ENCODE results near the gene C1QA. TPM values are rescaled to one million over a fixed set of nuclear protein-coding genes. Genes with fewer than 3 reads are reported as not detected.

Gene C1QA
- total and polyA plus RNA-seq, 3 donors from 2014 or later: 8.7 to 142 (median 29.8) TPM

DNA sequence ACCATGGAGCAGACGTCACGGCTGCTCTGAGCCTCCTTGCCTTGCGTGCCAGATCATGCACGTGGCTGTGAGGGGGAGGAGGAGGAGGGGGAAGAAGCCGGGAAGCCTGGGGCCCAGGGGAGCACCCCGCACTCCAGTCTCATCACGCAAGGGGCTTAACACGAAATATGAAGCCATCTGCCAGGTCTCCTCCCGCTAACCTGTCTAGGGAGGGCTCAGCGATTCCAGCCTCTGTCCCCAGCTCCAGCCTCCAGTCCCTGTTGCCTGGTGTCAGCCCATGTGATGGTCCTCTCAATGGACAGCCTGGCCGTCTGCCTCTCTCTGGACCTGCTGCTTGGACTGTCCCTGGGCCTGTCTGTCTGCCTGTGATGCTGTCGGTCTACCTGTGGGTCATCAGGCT is 22.5 kb upstream of the C1QA start:
- no peaks in the 10 kb centered on the region for H3K27me3 ChIP-seq

DNA sequence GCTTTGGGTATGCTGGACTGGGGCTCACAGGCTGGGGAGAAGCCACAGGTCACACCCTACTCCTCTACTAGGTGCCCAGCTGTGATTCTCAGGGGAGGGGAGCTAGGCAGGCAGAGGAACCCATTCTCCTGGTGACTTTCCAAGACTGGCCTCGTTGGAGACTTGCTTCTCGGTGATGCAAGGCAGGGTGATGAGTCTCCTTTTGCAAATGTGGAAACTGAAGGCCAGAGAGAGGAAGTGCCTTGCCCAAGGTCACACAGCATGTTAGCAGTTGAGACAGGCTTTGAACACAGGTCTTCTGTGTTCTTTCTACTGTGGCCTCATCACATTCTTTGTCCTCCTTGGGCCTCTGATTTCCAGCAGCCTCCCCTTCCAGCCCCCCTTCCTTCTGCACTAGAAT is 20.5 kb upstream of the C1QA start:
- Histone ChIP-seq H3K4me3 (no peak overlapping the region), H3K36me3 (ENCODE audit: low read depth, missing control alignments) (no peaks in the 10 kb centered on the region), H3K27ac (no peak overlapping the region), H3K4me1 (no peaks in the 10 kb centered on the region), H3K9me3 (no peaks in the 10 kb centered on the region), H3K27me3 (no peaks in the 10 kb centered on the region)
- 40 to 80% methylated on average over 1 to 2 of the region's 2 CpGs for WGBS, 2 donors
- TF ChIP-seq CTCF (IDR thresholded peaks at IDR 0.05) (no peak), POLR2A (IDR thresholded peaks at IDR 0.05) (no peak)
- no peak for DNase-seq
- intact Hi-C loops (cut with DNase I; ENCODE audit: low total_unique reads): no loop called here

More for the DNA sequence above, 22.5 kb upstream of the C1QA start:
- H3K27ac ChIP-seq: no peak overlapping the region
- TF ChIP-seq POLR2A (IDR thresholded peaks at IDR 0.05) (no peak), CTCF (IDR thresholded peaks at IDR 0.05) (no peak)
- no peaks in the 10 kb centered on the region for H3K36me3 ChIP-seq (ENCODE audit: low read depth, missing control alignments)
- H3K4me3 ChIP-seq: no peak overlapping the region
- intact Hi-C loops (cut with DNase I; ENCODE audit: low total_unique reads): no loop called here
- DNase-seq: no peak
- 52 to 68% methylated on average over 5 to 12 of the region's 12 CpGs for WGBS, 2 donors
- H3K4me1 ChIP-seq: no peaks in the 10 kb centered on the region
- no peaks in the 10 kb centered on the region for H3K9me3 ChIP-seq

DNA sequence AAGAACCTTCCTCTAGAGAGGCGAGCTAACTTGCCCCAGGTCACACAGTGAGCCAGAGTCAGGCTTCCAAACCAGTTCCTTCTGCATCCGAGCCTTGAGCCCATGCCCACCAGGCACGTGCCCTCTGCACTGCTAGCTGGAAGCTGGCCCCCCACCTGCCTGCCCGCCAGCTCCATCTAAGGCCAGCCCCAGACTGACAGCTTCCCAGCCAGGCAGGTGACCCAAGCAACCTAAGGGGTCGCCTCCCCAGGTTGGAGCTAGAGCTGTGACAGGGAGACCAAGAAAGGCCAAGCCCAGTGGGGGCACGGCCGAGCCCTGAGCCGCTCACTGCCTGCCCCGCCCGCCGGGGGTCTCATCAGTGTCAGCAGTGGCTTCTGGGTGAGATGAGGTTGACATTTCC is 19.9 kb upstream of the C1QA start:
- H3K4me3 ChIP-seq: no peak overlapping the region
- no peak for DNase-seq
- H3K27me3 ChIP-seq: no peaks in the 10 kb centered on the region
- no peaks in the 10 kb centered on the region for H3K9me3 ChIP-seq
- intact Hi-C loops (cut with DNase I; ENCODE audit: low total_unique reads): no loop called here
- 39 to 76% methylated on average over 2 to 11 of the region's 11 CpGs for WGBS, 2 donors
- H3K4me1 ChIP-seq: no peaks in the 10 kb centered on the region
- TF ChIP-seq CTCF (IDR thresholded peaks at IDR 0.05) (no peak), POLR2A (IDR thresholded peaks at IDR 0.05) (no peak)
- no peak overlapping the region for H3K27ac ChIP-seq
- H3K36me3 ChIP-seq (ENCODE audit: low read depth, missing control alignments): no peaks in the 10 kb centered on the region

- Histone ChIP-seq H3K4me1 (no peaks in the 10 kb centered on the region), H3K4me3 (no peak overlapping the region), H3K27ac (no peak overlapping the region), H3K27me3 (no peaks in the 10 kb centered on the region), H3K9me3 (no peaks in the 10 kb centered on the region), H3K36me3 (ENCODE audit: low read depth, missing control alignments) (no peaks in the 10 kb centered on the region)
- TF ChIP-seq CTCF (IDR thresholded peaks at IDR 0.05) (no peak), POLR2A (IDR thresholded peaks at IDR 0.05) (no peak)
- 53% methylated on average over 14 to 16 of the region's 16 CpGs for WGBS, 2 donors
- intact Hi-C loops (cut with DNase I; ENCODE audit: low total_unique reads): no loop called here
- no peak for DNase-seq
Measured at GRCh38 chr1:22618056-22618455, 18.4 kb upstream of the C1QA start.

DNA sequence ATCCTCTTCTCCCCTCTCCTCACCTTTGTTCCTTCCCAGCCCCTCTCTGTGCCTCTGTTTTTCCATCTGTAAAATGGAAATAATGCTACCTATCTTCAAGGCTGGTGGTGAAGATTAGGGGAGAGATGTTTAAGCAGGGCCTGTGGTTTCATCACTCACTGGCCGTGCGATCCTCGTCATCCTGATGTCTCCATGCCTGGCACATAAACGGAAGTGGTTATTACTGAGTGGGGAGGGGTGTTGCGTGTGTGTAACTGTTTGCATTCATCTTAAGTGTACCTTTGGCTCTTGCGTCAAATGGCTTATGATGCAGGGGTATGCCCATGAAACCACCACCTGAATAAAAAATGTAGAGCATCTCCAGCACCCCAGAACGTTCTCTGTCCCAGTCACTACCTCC is 17.2 kb upstream of the C1QA start:
- Histone ChIP-seq H3K27ac (no peak overlapping the region), H3K36me3 (ENCODE audit: low read depth, missing control alignments) (no peaks in the 10 kb centered on the region), H3K9me3 (no peaks in the 10 kb centered on the region), H3K4me1 (no peaks in the 10 kb centered on the region), H3K27me3 (no peaks in the 10 kb centered on the region), H3K4me3 (no peak overlapping the region)
- TF ChIP-seq CTCF (IDR thresholded peaks at IDR 0.05): no peak
- intact Hi-C loops (cut with DNase I; ENCODE audit: low total_unique reads): no loop called here
- 74 to 79% methylated on average over 7 of the region's 7 CpGs for WGBS, 2 donors
- DNase-seq: no peak
